ENCODE measurements around the gene SUPT20HL1.
"Not testable (repeated sequence)": the region's sequence is repeated elsewhere in the genome, so short reads cannot be mapped to it uniquely, and the experiment has no call there.

Gene SUPT20HL1

GRCh38 chrX:24362089-24362745, 1.8 kb downstream of the SUPT20HL1 start:
- not testable (repeated sequence) for H3K9ac ChIP-seq (ENCODE audit: low read depth in 1 of 2, low read length in 2 of 2); H3K27ac ChIP-seq (ENCODE audit: low read depth in 2 of 2, low read length in 2 of 2); H3K36me3 ChIP-seq (ENCODE audit: control insufficient read depth in 2 of 2, insufficient read depth in 2 of 2, low read length in 2 of 2); H3K9me3 ChIP-seq (ENCODE audit: control insufficient read depth in 2 of 2, low read length in 2 of 2); H3K27me3 ChIP-seq (ENCODE audit: control insufficient read depth in 2 of 2, insufficient read depth in 2 of 2, low read length in 2 of 2); H3K4me1 ChIP-seq (ENCODE audit: control insufficient read depth in 2 of 2, insufficient read depth in 2 of 2, low read length in 2 of 2); H3K4me3 ChIP-seq (ENCODE audit: low read length in 2 of 2)

DNA sequence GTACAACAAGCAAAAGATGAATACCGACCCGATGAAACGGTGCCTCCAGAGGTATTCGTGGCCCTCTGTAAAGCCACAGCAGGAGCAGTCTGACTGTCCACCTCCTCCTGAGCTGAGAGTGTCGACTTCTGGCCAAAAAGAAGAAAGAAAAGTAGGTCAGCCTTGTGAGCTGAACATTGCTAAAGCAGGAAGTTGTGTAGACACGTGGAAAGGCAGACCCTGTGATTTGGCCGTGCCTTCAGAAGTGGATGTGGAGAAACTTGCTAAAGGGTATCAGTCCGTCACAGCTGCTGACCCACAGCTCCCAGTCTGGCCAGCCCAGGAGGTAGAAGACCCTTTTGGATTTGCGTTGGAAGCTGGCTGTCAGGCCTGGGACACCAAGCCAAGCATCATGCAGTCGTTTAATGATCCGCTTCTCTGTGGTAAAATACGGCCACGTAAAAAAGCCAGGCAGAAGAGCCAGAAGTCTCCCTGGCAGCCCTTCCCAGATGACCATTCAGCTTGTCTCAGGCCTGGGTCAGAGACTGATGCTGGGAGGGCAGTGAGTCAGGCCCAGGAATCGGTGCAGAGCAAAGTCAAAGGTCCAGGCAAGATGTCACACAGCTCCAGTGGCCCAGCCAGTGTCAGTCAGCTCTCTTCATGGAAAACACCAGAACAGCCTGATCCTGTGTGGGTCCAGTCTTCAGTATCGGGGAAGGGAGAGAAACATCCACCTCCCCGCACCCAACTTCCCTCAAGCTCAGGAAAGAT, 3.2 kb downstream of the SUPT20HL1 start:
- not testable (repeated sequence) for H3K9me3 ChIP-seq (ENCODE audit: control insufficient read depth in 2 of 2, low read length in 2 of 2); H3K4me3 ChIP-seq (ENCODE audit: low read length in 2 of 2); H3K4me1 ChIP-seq (ENCODE audit: control insufficient read depth in 2 of 2, insufficient read depth in 2 of 2, low read length in 2 of 2); H3K27ac ChIP-seq (ENCODE audit: low read depth in 2 of 2, low read length in 2 of 2); H3K36me3 ChIP-seq (ENCODE audit: control insufficient read depth in 2 of 2, insufficient read depth in 2 of 2, low read length in 2 of 2); H3K9ac ChIP-seq (ENCODE audit: low read depth in 1 of 2, low read length in 2 of 2); H3K27me3 ChIP-seq (ENCODE audit: control insufficient read depth in 2 of 2, insufficient read depth in 2 of 2, low read length in 2 of 2)

DNA sequence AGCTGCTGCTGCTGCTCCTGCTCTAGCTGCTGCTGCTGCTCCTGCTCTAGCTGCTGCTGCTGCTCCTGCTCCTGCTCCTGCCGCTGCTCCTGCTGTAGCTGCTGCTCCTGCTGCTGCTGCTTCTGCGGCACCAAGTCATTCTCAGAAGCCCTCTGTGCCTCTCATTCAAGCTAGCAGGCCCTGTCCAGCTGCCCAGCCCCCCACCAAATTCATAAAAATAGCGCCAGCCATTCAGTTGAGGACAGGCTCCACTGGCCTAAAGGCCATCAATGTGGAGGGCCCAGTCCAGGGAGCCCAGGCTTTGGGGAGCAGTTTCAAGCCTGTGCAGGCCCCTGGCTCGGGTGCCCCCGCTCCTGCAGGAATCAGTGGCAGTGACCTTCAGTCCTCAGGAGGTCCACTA, 3.9 kb downstream of the SUPT20HL1 start:
- H3K4me1 ChIP-seq (ENCODE audit: control insufficient read depth in 2 of 2, insufficient read depth in 2 of 2, low read length in 2 of 2) = no peaks in the 10 kb centered on the region
- H3K9me3 ChIP-seq (ENCODE audit: control insufficient read depth in 2 of 2, low read length in 2 of 2) = no peaks in the 10 kb centered on the region
- H3K36me3 ChIP-seq (ENCODE audit: control insufficient read depth in 2 of 2, insufficient read depth in 2 of 2, low read length in 2 of 2) = no peaks in the 10 kb centered on the region
- no peak overlapping the region for H3K4me3 ChIP-seq (ENCODE audit: low read length in 2 of 2)
- no peak overlapping the region for H3K9ac ChIP-seq (ENCODE audit: low read depth in 1 of 2, low read length in 2 of 2)
- peaks cover 0 to 2% of the 10 kb centered on the region in 2 donors for H3K27me3 ChIP-seq (ENCODE audit: control insufficient read depth in 2 of 2, insufficient read depth in 2 of 2, low read length in 2 of 2)
- H3K27ac ChIP-seq (ENCODE audit: low read depth in 2 of 2, low read length in 2 of 2) = no peak overlapping the region

- no peaks in the 10 kb centered on the region for H3K4me1 ChIP-seq (ENCODE audit: control insufficient read depth in 2 of 2, insufficient read depth in 2 of 2, low read length in 2 of 2)
- no peak overlapping the region for H3K9ac ChIP-seq (ENCODE audit: low read depth in 1 of 2, low read length in 2 of 2)
- no peak overlapping the region for H3K27ac ChIP-seq (ENCODE audit: low read depth in 2 of 2, low read length in 2 of 2)
- peaks cover 0 to 2% of the 10 kb centered on the region in 2 donors for H3K27me3 ChIP-seq (ENCODE audit: control insufficient read depth in 2 of 2, insufficient read depth in 2 of 2, low read length in 2 of 2)
- H3K36me3 ChIP-seq (ENCODE audit: control insufficient read depth in 2 of 2, insufficient read depth in 2 of 2, low read length in 2 of 2) = no peaks in the 10 kb centered on the region
- H3K9me3 ChIP-seq (ENCODE audit: control insufficient read depth in 2 of 2, low read length in 2 of 2) = no peaks in the 10 kb centered on the region
- no peak overlapping the region for H3K4me3 ChIP-seq (ENCODE audit: low read length in 2 of 2)
These were observed 4.6 kb downstream of the SUPT20HL1 start for GRCh38 chrX:24364851-24365538.

- H3K4me3 ChIP-seq (ENCODE audit: low read length in 2 of 2); H3K36me3 ChIP-seq (ENCODE audit: control insufficient read depth in 2 of 2, insufficient read depth in 2 of 2, low read length in 2 of 2); H3K27me3 ChIP-seq (ENCODE audit: control insufficient read depth in 2 of 2, insufficient read depth in 2 of 2, low read length in 2 of 2); H3K9me3 ChIP-seq (ENCODE audit: control insufficient read depth in 2 of 2, low read length in 2 of 2); H3K4me1 ChIP-seq (ENCODE audit: control insufficient read depth in 2 of 2, insufficient read depth in 2 of 2, low read length in 2 of 2); H3K27ac ChIP-seq (ENCODE audit: low read depth in 2 of 2, low read length in 2 of 2); H3K9ac ChIP-seq (ENCODE audit: low read depth in 1 of 2, low read length in 2 of 2): not testable (repeated sequence)
These were observed 6.4 kb downstream of the SUPT20HL1 start for GRCh38 chrX:24366762-24367400.

- Histone ChIP-seq H3K27me3 (ENCODE audit: control insufficient read depth in 2 of 2, insufficient read depth in 2 of 2, low read length in 2 of 2) (peaks cover 5 to 6% of the 10 kb centered on the region in 2 donors), H3K36me3 (ENCODE audit: control insufficient read depth in 2 of 2, insufficient read depth in 2 of 2, low read length in 2 of 2) (no peaks in the 10 kb centered on the region), H3K4me3 (ENCODE audit: low read length in 2 of 2) (no peak overlapping the region), H3K9me3 (ENCODE audit: control insufficient read depth in 2 of 2, low read length in 2 of 2) (no peaks in the 10 kb centered on the region), H3K4me1 (ENCODE audit: control insufficient read depth in 2 of 2, insufficient read depth in 2 of 2, low read length in 2 of 2) (no peaks in the 10 kb centered on the region), H3K9ac (ENCODE audit: low read depth in 1 of 2, low read length in 2 of 2) (no peak overlapping the region), H3K27ac (ENCODE audit: low read depth in 2 of 2, low read length in 2 of 2) (no peak overlapping the region)
These were observed 9.4 kb downstream of the SUPT20HL1 start for GRCh38 chrX:24369816-24370215.

GRCh38 chrX:24371391-24371972, 11.0 kb downstream of the SUPT20HL1 start:
- no peaks in the 10 kb centered on the region for H3K9me3 ChIP-seq (ENCODE audit: control insufficient read depth in 2 of 2, low read length in 2 of 2)
- peaks cover 6 to 9% of the 10 kb centered on the region in 2 donors for H3K27me3 ChIP-seq (ENCODE audit: control insufficient read depth in 2 of 2, insufficient read depth in 2 of 2, low read length in 2 of 2)
- no peak overlapping the region for H3K4me3 ChIP-seq (ENCODE audit: low read length in 2 of 2)
- no peaks in the 10 kb centered on the region for H3K36me3 ChIP-seq (ENCODE audit: control insufficient read depth in 2 of 2, insufficient read depth in 2 of 2, low read length in 2 of 2)
- no peak overlapping the region for H3K9ac ChIP-seq (ENCODE audit: low read depth in 1 of 2, low read length in 2 of 2)
- H3K4me1 ChIP-seq (ENCODE audit: control insufficient read depth in 2 of 2, insufficient read depth in 2 of 2, low read length in 2 of 2) = no peaks in the 10 kb centered on the region
- no peak overlapping the region for H3K27ac ChIP-seq (ENCODE audit: low read depth in 2 of 2, low read length in 2 of 2)

DNA sequence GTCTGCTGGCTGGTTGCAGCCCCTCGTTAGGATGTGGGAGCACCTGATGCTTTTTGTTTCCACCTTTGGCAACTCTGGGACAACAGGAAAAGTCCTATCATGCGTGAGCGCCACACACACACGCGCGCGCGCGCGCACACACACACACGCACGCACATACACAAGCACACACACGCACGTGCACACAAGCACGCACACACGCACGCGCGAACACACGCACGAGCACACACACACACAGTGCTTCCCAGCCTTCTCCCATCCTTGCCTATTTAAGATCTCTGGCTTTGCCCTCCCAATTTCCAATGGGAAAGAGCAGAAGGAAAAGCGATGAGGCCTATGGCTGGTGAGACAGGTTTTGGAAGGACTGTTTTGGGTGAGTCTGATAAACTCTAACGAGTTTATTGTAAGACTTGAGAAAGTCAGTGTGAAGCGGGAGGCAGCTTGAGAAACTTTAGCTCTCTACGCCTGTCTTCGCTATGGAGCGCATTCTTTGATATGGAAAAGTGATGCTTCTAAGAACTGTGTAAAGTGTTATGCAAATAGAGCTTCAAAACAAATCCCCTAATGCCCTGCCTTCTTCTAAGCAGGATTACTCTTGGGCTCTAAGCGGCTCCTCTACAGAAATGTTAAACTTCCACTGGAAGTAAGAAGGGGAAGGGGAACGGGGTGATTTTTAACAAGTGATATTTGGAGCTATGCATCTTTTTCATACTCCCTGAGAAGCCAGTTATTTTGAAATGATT, 11.8 kb downstream of the SUPT20HL1 start:
- Histone ChIP-seq H3K9me3 (ENCODE audit: control insufficient read depth in 2 of 2, low read length in 2 of 2) (no peaks in the 10 kb centered on the region), H3K27me3 (ENCODE audit: control insufficient read depth in 2 of 2, insufficient read depth in 2 of 2, low read length in 2 of 2) (peaks cover 6 to 9% of the 10 kb centered on the region in 2 donors), H3K9ac (ENCODE audit: low read depth in 1 of 2, low read length in 2 of 2) (no peak overlapping the region), H3K36me3 (ENCODE audit: control insufficient read depth in 2 of 2, insufficient read depth in 2 of 2, low read length in 2 of 2) (no peaks in the 10 kb centered on the region), H3K4me3 (ENCODE audit: low read length in 2 of 2) (no peak overlapping the region), H3K27ac (ENCODE audit: low read depth in 2 of 2, low read length in 2 of 2) (no peak overlapping the region), H3K4me1 (ENCODE audit: control insufficient read depth in 2 of 2, insufficient read depth in 2 of 2, low read length in 2 of 2) (no peaks in the 10 kb centered on the region)

DNA sequence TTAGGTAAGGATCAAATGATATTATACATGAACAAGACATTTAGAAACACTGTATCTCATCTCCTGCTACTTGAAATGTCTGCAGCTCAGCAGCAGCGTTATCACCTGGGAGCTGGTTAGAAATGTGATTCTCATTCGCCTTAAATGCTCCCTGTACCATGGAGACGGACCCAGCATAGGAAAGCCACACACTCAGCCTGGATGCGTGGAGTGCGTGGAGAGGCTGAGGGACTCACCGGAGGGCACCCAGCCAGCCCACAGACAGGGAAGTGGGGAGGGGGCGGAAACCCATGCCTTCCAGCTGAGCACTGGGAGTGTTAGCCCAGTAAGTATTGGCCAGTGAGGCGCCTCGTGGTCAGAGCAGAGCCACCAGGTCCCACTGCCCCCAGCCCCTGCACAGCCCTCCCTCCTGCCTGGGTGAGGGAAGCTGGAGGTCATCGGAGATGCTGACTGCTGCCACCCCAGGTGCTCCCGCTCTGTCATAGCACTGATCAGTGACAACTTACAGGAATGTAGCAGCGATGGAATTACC, 15.2 kb downstream of the SUPT20HL1 start:
- Histone ChIP-seq H3K27ac (ENCODE audit: low read depth in 2 of 2, low read length in 2 of 2) (no peak overlapping the region), H3K9ac (ENCODE audit: low read depth in 1 of 2, low read length in 2 of 2) (no peak overlapping the region), H3K4me1 (ENCODE audit: control insufficient read depth in 2 of 2, insufficient read depth in 2 of 2, low read length in 2 of 2) (no peaks in the 10 kb centered on the region), H3K9me3 (ENCODE audit: control insufficient read depth in 2 of 2, low read length in 2 of 2) (no peaks in the 10 kb centered on the region), H3K4me3 (ENCODE audit: low read length in 2 of 2) (no peak overlapping the region), H3K36me3 (ENCODE audit: control insufficient read depth in 2 of 2, insufficient read depth in 2 of 2, low read length in 2 of 2) (no peaks in the 10 kb centered on the region), H3K27me3 (ENCODE audit: control insufficient read depth in 2 of 2, insufficient read depth in 2 of 2, low read length in 2 of 2) (peaks cover 7 to 8% of the 10 kb centered on the region in 2 donors)

Measured in mucosa of rectum (tissue), 2 donors.